ENCODE data around the gene SHC2. TPM values are rescaled to one million over a fixed set of nuclear protein-coding genes. Genes with fewer than 3 reads are reported as not detected.

The SHC2 gene
- total RNA-seq, result 26.0 TPM

- peak in 1 of 2 donors; percentile 63 for TF ChIP-seq POLR2A (IDR thresholded peaks at IDR 0.05)
- TF ChIP-seq CTCF (IDR thresholded peaks at IDR 0.05), result no peak
- peak within 1 kb of the TSS; percentile 68 to 81 for H3K4me3 ChIP-seq
- H3K27ac ChIP-seq, result peak within 1 kb of the TSS; percentile 79
- H3K27me3 ChIP-seq, result no peaks in the 10 kb centered on the region
- H3K4me1 ChIP-seq, result peaks cover 24% of the 10 kb centered on the region
- intact Hi-C loops (cut with DNase I), result no loop called here
- H3K9me3 ChIP-seq, result no peaks in the 10 kb centered on the region
- DNase-seq (ENCODE audit: extremely low spot score in 2 of 2), result no peak
- no peaks in the 10 kb centered on the region for H3K36me3 ChIP-seq
Measured at GRCh38 chr19:460877-461720, at the start of gene SHC2. Gene SHC2 (minus strand): TSS chr19:461033. CDS start chr19:460996, 37 bp downstream.

GRCh38 chr19:508204-509150 is 47.6 kb upstream of the SHC2 start:
- Histone ChIP-seq H3K9me3 (no peaks in the 10 kb centered on the region), H3K27ac (peak overlapping the region; percentile 94), H3K4me1 (peaks cover 48% of the 10 kb centered on the region), H3K36me3 (no peaks in the 10 kb centered on the region), H3K4me3 (peak overlapping the region; percentile 81 to 100), H3K27me3 (no peaks in the 10 kb centered on the region)
- intact Hi-C loops (cut with DNase I), result no loop called here
- no peak for TF ChIP-seq POLR2A (IDR thresholded peaks at IDR 0.05)
- no peak for DNase-seq (ENCODE audit: extremely low spot score in 2 of 2)

- no peaks in the 10 kb centered on the region for H3K27me3 ChIP-seq
- no peaks in the 10 kb centered on the region for H3K9me3 ChIP-seq
- H3K4me1 ChIP-seq, result peaks cover 39% of the 10 kb centered on the region
- H3K36me3 ChIP-seq, result no peaks in the 10 kb centered on the region
- intact Hi-C loops (cut with DNase I), result no loop called here
- peak within 1 kb of the TSS; percentile 94 for H3K27ac ChIP-seq
- no peak for TF ChIP-seq POLR2A (IDR thresholded peaks at IDR 0.05)
- peak in 1 of 3 experiments; percentile 16 for TF ChIP-seq CTCF (IDR thresholded peaks at IDR 0.05)
- peak; percentile 56 to 86 for TF ChIP-seq POLR2AphosphoS5 (IDR thresholded peaks at IDR 0.05; ENCODE audit: insufficient read depth in 1 of 2, low read depth in 1 of 2)
- H3K4me3 ChIP-seq, result peak within 1 kb of the TSS; percentile 81 to 100
- no peak for DNase-seq (ENCODE audit: extremely low spot score in 2 of 2)
Measured at GRCh38 chr19:507286-508203, 46.7 kb upstream of the SHC2 start, which contains the start of gene TPGS1. Gene TPGS1 (plus strand): TSS chr19:507497. CDS start chr19:507507, 10 bp downstream.

- Histone ChIP-seq H3K9me3 (no peaks in the 10 kb centered on the region), H3K4me1 (peaks cover 37% of the 10 kb centered on the region), H3K27ac (peak overlapping the region; percentile 94), H3K27me3 (no peaks in the 10 kb centered on the region), H3K36me3 (no peaks in the 10 kb centered on the region), H3K4me3 (peak overlapping the region; percentile 81 to 100)
- DNase-seq (ENCODE audit: extremely low spot score in 2 of 2), result peak; percentile 99
- intact Hi-C loops (cut with DNase I), result no loop called here
- TF ChIP-seq POLR2A (IDR thresholded peaks at IDR 0.05) (peak in 1 of 2 donors; percentile 18), CTCF (IDR thresholded peaks at IDR 0.05) (peak; percentile 94 to 99 (median 97)), POLR2AphosphoS5 (IDR thresholded peaks at IDR 0.05; ENCODE audit: insufficient read depth in 1 of 2, low read depth in 1 of 2) (peak; percentile 68 to 88)
Measured at GRCh38 chr19:506404-507285, 45.8 kb upstream of the SHC2 start.

Data from vagina (tissue), 2 donors.